Measurements from ENCODE around the gene SPDEF. TPM values are rescaled to one million over a fixed set of nuclear protein-coding genes. Genes with fewer than 3 reads are reported as not detected.

Gene SPDEF
- total RNA-seq, 1 donor = not detected

GRCh38 chr6:34516391-34517324, 39.5 kb downstream of the SPDEF start:
- no peak for TF ChIP-seq CTCF (IDR thresholded peaks at IDR 0.05; ENCODE audit: extremely low read depth, low read depth, low read length)
- no peaks in the 10 kb centered on the region for H3K9me3 ChIP-seq (ENCODE audit: low read depth, low read length)
- H3K4me3 ChIP-seq (ENCODE audit: insufficient read depth, low read length) = no peak overlapping the region
- H3K27ac ChIP-seq (ENCODE audit: low read depth, low read length) = no peak overlapping the region
- H3K4me2 ChIP-seq (ENCODE audit: insufficient read depth, low read length) = no peak overlapping the region
- no peaks in the 10 kb centered on the region for H3K4me1 ChIP-seq (ENCODE audit: insufficient read depth, low read length)
- H4K20me1 ChIP-seq (ENCODE audit: insufficient read depth, low read length) = no peaks in the 10 kb centered on the region
- H3K79me2 ChIP-seq (ENCODE audit: insufficient read depth, low read length) = no peaks in the 10 kb centered on the region
- peak; percentile 70 for DNase-seq (ENCODE audit: insufficient read length, low spot score, missing footprints)
- no peaks in the 10 kb centered on the region for H3K36me3 ChIP-seq (ENCODE audit: insufficient read depth, low read length)
- H2AFZ ChIP-seq (ENCODE audit: low read length) = no peak overlapping the region
- peaks cover 23% of the 10 kb centered on the region for H3K27me3 ChIP-seq (ENCODE audit: insufficient read depth, low read length)

GRCh38 chr6:34515473-34516387, 40.4 kb downstream of the SPDEF start:
- no peak overlapping the region for H2AFZ ChIP-seq (ENCODE audit: low read length)
- H3K27ac ChIP-seq (ENCODE audit: low read depth, low read length) = no peak overlapping the region
- no peak for TF ChIP-seq CTCF (IDR thresholded peaks at IDR 0.05; ENCODE audit: extremely low read depth, low read depth, low read length)
- no peaks in the 10 kb centered on the region for H3K4me1 ChIP-seq (ENCODE audit: insufficient read depth, low read length)
- H3K4me3 ChIP-seq (ENCODE audit: insufficient read depth, low read length) = no peak overlapping the region
- H3K27me3 ChIP-seq (ENCODE audit: insufficient read depth, low read length) = peaks cover 23% of the 10 kb centered on the region
- H3K36me3 ChIP-seq (ENCODE audit: insufficient read depth, low read length) = no peaks in the 10 kb centered on the region
- no peaks in the 10 kb centered on the region for H4K20me1 ChIP-seq (ENCODE audit: insufficient read depth, low read length)
- no peaks in the 10 kb centered on the region for H3K9me3 ChIP-seq (ENCODE audit: low read depth, low read length)
- H3K79me2 ChIP-seq (ENCODE audit: insufficient read depth, low read length) = no peaks in the 10 kb centered on the region
- no peak overlapping the region for H3K4me2 ChIP-seq (ENCODE audit: insufficient read depth, low read length)
- no peak for DNase-seq (ENCODE audit: insufficient read length, low spot score, missing footprints)

DNA sequence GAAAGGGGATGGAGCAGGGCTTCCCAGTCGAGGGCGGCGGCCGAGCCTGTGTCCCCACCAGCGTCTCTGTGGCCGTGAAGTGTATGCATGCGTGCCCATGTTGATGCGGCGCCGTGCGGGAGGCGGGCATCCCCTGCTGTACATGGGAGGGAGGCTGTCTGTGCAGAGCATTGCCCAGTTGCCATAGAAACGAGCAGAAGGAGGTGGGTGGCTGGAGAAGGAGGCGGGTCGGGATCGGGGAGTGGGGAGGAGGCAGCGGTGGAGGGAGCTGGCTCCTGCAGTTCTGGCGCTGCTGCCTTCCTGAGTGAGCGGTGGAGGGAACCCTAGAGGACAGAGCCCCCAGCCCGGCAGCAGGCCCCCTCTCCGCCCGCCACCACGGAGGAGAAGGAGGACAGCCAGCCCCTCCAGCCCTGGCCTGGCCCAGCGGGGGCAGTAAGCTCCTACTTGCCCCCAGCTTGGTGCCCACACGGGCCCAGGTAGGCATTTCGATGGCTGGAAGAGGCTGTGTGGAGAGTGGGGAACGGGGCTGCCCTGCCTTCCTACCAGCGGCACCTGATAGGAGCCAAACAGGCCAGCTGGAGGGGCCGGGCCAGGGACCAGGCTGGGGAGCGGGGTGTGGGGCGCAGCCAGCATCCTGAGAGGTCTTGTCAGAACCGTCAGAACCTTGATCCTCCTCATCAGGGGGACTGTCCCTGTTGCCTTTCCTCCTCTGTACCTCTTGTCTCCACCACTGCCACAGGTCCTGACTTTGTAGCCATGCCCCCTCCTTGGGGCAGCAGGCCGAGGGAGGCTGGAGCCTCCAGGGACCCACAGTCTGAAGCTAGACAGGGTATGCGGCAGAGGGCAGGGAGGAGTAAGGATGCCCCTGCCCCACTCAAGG, 41.3 kb downstream of the SPDEF start:
- Histone ChIP-seq H3K4me3 (ENCODE audit: insufficient read depth, low read length) (no peak overlapping the region), H3K9me3 (ENCODE audit: low read depth, low read length) (no peaks in the 10 kb centered on the region), H3K36me3 (ENCODE audit: insufficient read depth, low read length) (no peaks in the 10 kb centered on the region), H3K79me2 (ENCODE audit: insufficient read depth, low read length) (no peaks in the 10 kb centered on the region), H3K4me2 (ENCODE audit: insufficient read depth, low read length) (no peak overlapping the region), H3K27ac (ENCODE audit: low read depth, low read length) (no peak overlapping the region), H3K4me1 (ENCODE audit: insufficient read depth, low read length) (no peaks in the 10 kb centered on the region), H2AFZ (ENCODE audit: low read length) (no peak overlapping the region), H4K20me1 (ENCODE audit: insufficient read depth, low read length) (no peaks in the 10 kb centered on the region), H3K27me3 (ENCODE audit: insufficient read depth, low read length) (peaks cover 23% of the 10 kb centered on the region)
- no peak for TF ChIP-seq CTCF (IDR thresholded peaks at IDR 0.05; ENCODE audit: extremely low read depth, low read depth, low read length)
- DNase-seq (ENCODE audit: insufficient read length, low spot score, missing footprints) = peak; percentile 94

Measured in osteoblast (primary cell).